Caco-2 (cell line): ENCODE results near the gene KRT24. TPM values are rescaled to one million over a fixed set of nuclear protein-coding genes. Genes with fewer than 3 reads are reported as not detected.

Source experiments
- BruUV-seq: library from RNA; stranded (reverse); fragments of 400-500 nt; replicated peaks from 2 replicates; lab custom pipeline; 2021; lab: Mats Ljungman, UMichigan
- CTCF ChIA-PET: fragments of 300-600 bp; sonication (Branson Sonifier 250); formaldehyde crosslinking; loops from one replicate; lab custom pipeline; 2022; ENCODE audit warnings: antibody characterized with exemption; lab: Charles Lee
- POLR2A ChIA-PET: fragments of 300-600 bp; sonication (Branson Sonifier 250); formaldehyde crosslinking; loops from one replicate; lab custom pipeline; 2022; ENCODE audit warnings: antibody characterized with exemption; lab: Charles Lee
- DNase-seq, 2 experiments: peaks; one replicate each; pipeline versions ENCODE4 v3.0.0 to v3.0.0-alpha.2; 2020 to 2022
- H3K27me3 ChIP-seq: replicated peaks from 2 replicates; pipeline ENCODE4 v1.6.0; 2011; ENCODE audit warnings: low read length; ENCODE audit not compliant: control insufficient read depth, insufficient read depth
- H3K36me3 ChIP-seq: 2 replicates; pipeline ENCODE4 v1.5.1; 2011; ENCODE audit warnings: low read length; ENCODE audit not compliant: control insufficient read depth, insufficient read depth
- H3K4me1 ChIP-seq: fragments of 250-450 bp; sonication (Bioruptor Pico); 2 replicates; pipeline ENCODE4 v1.5.1; 2020; ENCODE audit warnings: mild to moderate bottlenecking
- H3K4me3 ChIP-seq: 2 replicates; pipeline ENCODE4 v1.5.1; 2011; ENCODE audit warnings: low read depth, mild to moderate bottlenecking, control low read depth, low read length
- H3K9me3 ChIP-seq: fragments of 250-450 bp; sonication (Bioruptor Pico); 2 replicates; pipeline ENCODE4 v1.5.1; 2020; ENCODE audit warnings: mild to moderate bottlenecking, moderate library complexity
- H3K27ac Mint-ChIP-seq: one replicate; pipeline ENCODE4 v1.8.0; 2022; ENCODE audit warnings: mixed read lengths; ENCODE audit not compliant: unreplicated experiment
- H3K27me3 Mint-ChIP-seq: one replicate; pipeline ENCODE4 v1.8.0; 2022; ENCODE audit warnings: mixed read lengths; ENCODE audit not compliant: insufficient read depth, unreplicated experiment
- H3K36me3 Mint-ChIP-seq: one replicate; pipeline ENCODE4 v1.8.0; 2022; ENCODE audit warnings: mild to moderate bottlenecking, mixed read lengths; ENCODE audit not compliant: insufficient read depth, unreplicated experiment
- H3K4me1 Mint-ChIP-seq: one replicate; pipeline ENCODE4 v1.8.0; 2022; ENCODE audit warnings: low read depth, mixed read lengths; ENCODE audit not compliant: unreplicated experiment
- H3K4me3 Mint-ChIP-seq: one replicate; pipeline ENCODE4 v1.8.0; 2022; ENCODE audit warnings: mild to moderate bottlenecking, moderate library complexity, mixed read lengths; ENCODE audit not compliant: unreplicated experiment
- H3K9me3 Mint-ChIP-seq: one replicate; pipeline ENCODE4 v1.8.0; 2022; ENCODE audit warnings: mixed read lengths; ENCODE audit not compliant: unreplicated experiment
- CTCF ChIP-seq, 2 experiments: fragments of 200-600 bp in 1 of 2; IDR thresholded peaks; 1 replicate in 1 of 2; 2 replicates in 1 of 2; pipeline versions ENCODE4 v1.5.1 to v1.8.0; 2011 to 2022; ENCODE audit warnings: antibody characterized with exemption in 1 of 2, control low read depth in 1 of 2, inconsistent platforms in 1 of 2, low read depth in 1 of 2, low read length in 1 of 2, mild to moderate bottlenecking in 1 of 2, moderate library complexity in 1 of 2; ENCODE audit not compliant: insufficient read depth in 1 of 2, severe bottlenecking in 1 of 2, unreplicated experiment in 1 of 2
- intact Hi-C: fragments of 100-400 bp; cut with micrococcal nuclease; formaldehyde crosslinking; loops from one replicate; pipeline ENCODE4 v1.10.0; 2022; ENCODE audit not compliant: unreplicated experiment
- total RNA-seq: library from RNA; stranded (reverse); gene quantifications from 2 replicates; pipeline ENCODE4 v1.2.3, GENCODE V29; 2022

KRT24 gene
- total RNA-seq, 1 experiment from 2014 or later = 0.16 TPM

GRCh38 chr17:40672654-40673053 lies 30.9 kb downstream of the KRT24 start:
- CTCF ChIA-PET = no interaction called here
- no peaks in the 10 kb centered on the region for H3K36me3 ChIP-seq
- Mint-ChIP-seq H3K36me3 (no peaks in the 10 kb centered on the region), H3K4me3 (no peak overlapping the region), H3K27ac (no peak overlapping the region), H3K4me1 (no peaks in the 10 kb centered on the region), H3K27me3 (peaks cover 3% of the 10 kb centered on the region), H3K9me3 (no peaks in the 10 kb centered on the region)
- intact Hi-C loops = no loop called here
- no peaks in the 10 kb centered on the region for H3K4me1 ChIP-seq
- H3K27me3 ChIP-seq = no peaks in the 10 kb centered on the region
- TF ChIP-seq CTCF (IDR thresholded peaks at IDR 0.05; ENCODE audit: insufficient read depth in 1 of 2, low read depth in 1 of 2, low read length in 1 of 2, severe bottlenecking in 1 of 2, unreplicated experiment in 1 of 2) = no peak
- no peak overlapping the region for H3K4me3 ChIP-seq
- no peaks in the 10 kb centered on the region for H3K9me3 ChIP-seq
- no peak for DNase-seq
- POLR2A ChIA-PET = no interaction called here
- BruUV-seq = no TSS peak

GRCh38 chr17:40671282-40671681 lies 32.3 kb downstream of the KRT24 start:
- intact Hi-C loops = no loop called here
- peaks cover 5% of the 10 kb centered on the region for H3K4me1 Mint-ChIP-seq
- no peaks in the 10 kb centered on the region for H3K36me3 Mint-ChIP-seq
- no peaks in the 10 kb centered on the region for H3K27me3 ChIP-seq
- H3K4me3 ChIP-seq = no peak overlapping the region
- H3K9me3 ChIP-seq = no peaks in the 10 kb centered on the region
- H3K9me3 Mint-ChIP-seq = no peaks in the 10 kb centered on the region
- H3K27ac Mint-ChIP-seq = no peak overlapping the region
- no peak for DNase-seq
- CTCF ChIA-PET = no interaction called here
- BruUV-seq = no TSS peak
- POLR2A ChIA-PET = no interaction called here
- no peak overlapping the region for H3K4me3 Mint-ChIP-seq
- H3K27me3 Mint-ChIP-seq = no peaks in the 10 kb centered on the region
- TF ChIP-seq CTCF (IDR thresholded peaks at IDR 0.05; ENCODE audit: insufficient read depth in 1 of 2, low read depth in 1 of 2, low read length in 1 of 2, severe bottlenecking in 1 of 2, unreplicated experiment in 1 of 2) = no peak
- no peaks in the 10 kb centered on the region for H3K36me3 ChIP-seq
- peaks cover 8% of the 10 kb centered on the region; the same call in 1 of the 2 replicates for H3K4me1 ChIP-seq

- Mint-ChIP-seq H3K9me3 (no peaks in the 10 kb centered on the region), H3K27me3 (no peaks in the 10 kb centered on the region), H3K4me1 (peaks cover 8% of the 10 kb centered on the region), H3K36me3 (no peaks in the 10 kb centered on the region), H3K4me3 (no peak overlapping the region), H3K27ac (no peak overlapping the region)
- peaks cover 14% of the 10 kb centered on the region; the same call in 1 of the 2 replicates for H3K4me1 ChIP-seq
- H3K9me3 ChIP-seq = no peaks in the 10 kb centered on the region
- H3K27me3 ChIP-seq = no peaks in the 10 kb centered on the region
- peak in 1 of 2 experiments; percentile 10 for DNase-seq
- BruUV-seq = no TSS peak
- no peak overlapping the region for H3K4me3 ChIP-seq
- no peak for TF ChIP-seq CTCF (IDR thresholded peaks at IDR 0.05; ENCODE audit: insufficient read depth in 1 of 2, low read depth in 1 of 2, low read length in 1 of 2, severe bottlenecking in 1 of 2, unreplicated experiment in 1 of 2)
- POLR2A ChIA-PET = interaction anchor here (0.9 kb wide), 1 partner anchor 1022 kb away, joined by 3 read pairs; no protein-coding TSS in a partner anchor
- intact Hi-C loops = no loop called here
- CTCF ChIA-PET = interaction anchor here (0.6 kb wide), 1 partner anchor 126 kb away, joined by 3 read pairs; no protein-coding TSS in a partner anchor
- no peaks in the 10 kb centered on the region for H3K36me3 ChIP-seq
Observed at GRCh38 chr17:40666331-40666730, 37.2 kb downstream of the KRT24 start.
